HUDEP-2 (cell line): ENCODE data around the gene RAB40A.
"Not testable (repeated sequence)": the region's sequence is repeated elsewhere in the genome, so short reads cannot be mapped to it uniquely, and the experiment has no call there.

Experiments used
- DNase-seq, 76 experiments: peaks; one replicate each; lab custom pipeline; 2025; ENCODE audit not compliant: unreplicated experiment in 76 of 76; lab: John Stamatoyannopoulos, UW

Gene RAB40A

DNA sequence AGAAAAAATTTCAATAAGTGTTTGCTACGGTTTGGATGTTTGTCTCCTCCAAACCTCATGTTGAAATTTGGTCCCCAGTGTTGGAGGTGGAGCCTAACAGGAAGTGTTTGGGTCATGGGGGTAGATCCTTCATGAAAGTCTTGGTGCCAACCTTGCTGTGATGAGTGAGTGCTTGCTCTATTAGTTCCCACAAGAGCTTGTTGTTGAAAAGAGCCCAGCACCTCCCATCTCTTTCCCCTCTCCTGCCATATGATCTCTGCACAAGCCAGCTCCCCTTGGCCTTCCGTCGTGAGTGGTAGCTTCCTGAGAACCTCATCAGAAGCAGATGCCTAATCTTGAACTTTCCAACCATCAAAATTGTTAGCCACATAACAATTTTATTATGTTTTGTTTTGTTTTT is 10.3 kb upstream of the RAB40A start:
- DNase-seq = no peak

DNA sequence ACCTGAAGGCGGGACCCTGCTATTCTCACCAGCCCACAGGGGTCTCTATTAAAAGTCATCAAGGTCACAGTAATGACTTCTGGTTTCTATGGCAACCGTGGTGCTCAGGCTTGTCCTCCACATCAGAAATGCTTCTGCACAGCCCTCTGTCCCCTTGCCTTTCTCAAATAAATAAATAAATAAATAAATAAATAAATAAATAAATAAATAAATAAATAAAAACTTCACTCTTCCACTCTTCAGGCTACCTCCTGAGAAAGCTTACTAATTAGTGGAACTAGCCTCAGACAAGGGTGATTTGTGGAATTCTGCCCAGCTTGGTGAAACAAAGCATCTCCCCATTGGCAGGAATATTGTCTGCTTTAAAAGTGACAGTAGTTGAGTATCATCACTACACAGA is 5.5 kb upstream of the RAB40A start:
- no peak for DNase-seq

DNA sequence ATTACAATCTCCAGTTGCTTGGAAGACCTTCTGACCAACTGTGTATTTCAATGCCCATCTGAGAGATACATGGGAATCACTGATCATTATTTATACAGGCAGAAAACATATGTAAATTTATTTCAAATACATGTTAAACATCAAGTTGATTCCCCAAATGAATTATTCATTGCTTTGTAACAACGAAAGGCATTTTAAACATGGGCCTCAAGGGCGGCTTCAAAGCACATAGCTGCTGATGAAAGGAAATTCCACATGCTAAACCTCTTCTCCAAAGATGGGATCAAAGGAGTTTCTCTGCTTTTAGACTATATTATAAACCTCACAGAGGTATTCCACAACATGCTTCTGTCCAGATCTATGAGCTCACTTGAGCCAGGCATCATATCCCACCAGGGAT is 4.3 kb upstream of the RAB40A start:
- DNase-seq = no peak

DNA sequence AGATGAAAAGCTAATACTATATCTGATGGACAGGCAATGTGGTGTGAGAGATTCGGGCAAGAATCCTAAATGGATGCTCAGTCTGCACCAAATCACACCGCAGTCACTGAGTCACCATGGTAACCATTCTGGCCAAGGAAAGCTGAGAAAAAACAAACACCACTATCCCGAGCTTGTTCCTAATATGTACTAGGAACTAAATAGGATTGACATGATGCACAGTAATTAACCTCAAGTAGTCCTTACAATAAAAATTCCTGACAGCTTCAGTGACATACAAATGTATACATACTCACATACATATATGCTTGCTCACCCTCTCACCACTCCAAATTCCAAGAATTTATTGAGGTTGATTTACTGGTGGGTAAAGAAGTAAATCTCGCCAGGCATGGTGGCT is 1.1 kb upstream of the RAB40A start:
- DNase-seq = no peak

DNA sequence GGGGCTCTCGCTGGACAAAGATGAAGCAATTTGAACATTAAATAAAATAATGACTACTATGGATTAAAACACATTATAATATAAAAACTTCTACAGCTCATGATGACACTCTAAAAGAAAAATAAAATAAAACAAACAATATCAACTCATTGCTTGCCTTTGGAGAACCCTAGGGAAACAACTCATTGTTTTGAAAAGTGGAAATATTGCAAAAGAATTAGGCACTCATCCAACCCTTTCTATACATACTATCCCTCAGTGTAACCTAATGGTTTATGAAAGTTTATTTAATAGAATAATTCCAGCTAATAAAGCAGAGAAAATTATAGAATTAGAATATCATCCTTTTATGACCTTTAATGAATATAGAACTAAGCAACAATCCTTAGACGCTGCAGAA is 718 bp downstream of the RAB40A start:
- no peak for DNase-seq

DNA sequence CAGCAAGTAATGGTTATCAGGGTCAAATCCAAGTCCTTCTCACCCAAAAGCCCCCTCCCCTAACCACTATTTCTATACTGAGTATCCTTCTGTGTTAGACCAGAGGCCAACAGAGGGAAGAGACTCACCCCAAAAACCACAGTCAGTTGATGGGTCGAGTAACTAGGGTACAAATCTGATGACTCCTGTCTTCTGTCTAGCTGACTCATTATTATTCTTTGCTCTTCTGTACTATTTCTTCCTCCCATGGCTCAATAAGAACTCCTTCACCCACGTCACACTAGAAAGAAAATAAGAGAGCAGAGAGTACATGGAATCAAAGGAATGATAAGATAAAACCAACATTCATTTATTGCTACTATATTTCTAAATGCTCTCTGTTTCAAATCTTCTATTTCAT is 2.0 kb downstream of the RAB40A start:
- no peak for DNase-seq

DNA sequence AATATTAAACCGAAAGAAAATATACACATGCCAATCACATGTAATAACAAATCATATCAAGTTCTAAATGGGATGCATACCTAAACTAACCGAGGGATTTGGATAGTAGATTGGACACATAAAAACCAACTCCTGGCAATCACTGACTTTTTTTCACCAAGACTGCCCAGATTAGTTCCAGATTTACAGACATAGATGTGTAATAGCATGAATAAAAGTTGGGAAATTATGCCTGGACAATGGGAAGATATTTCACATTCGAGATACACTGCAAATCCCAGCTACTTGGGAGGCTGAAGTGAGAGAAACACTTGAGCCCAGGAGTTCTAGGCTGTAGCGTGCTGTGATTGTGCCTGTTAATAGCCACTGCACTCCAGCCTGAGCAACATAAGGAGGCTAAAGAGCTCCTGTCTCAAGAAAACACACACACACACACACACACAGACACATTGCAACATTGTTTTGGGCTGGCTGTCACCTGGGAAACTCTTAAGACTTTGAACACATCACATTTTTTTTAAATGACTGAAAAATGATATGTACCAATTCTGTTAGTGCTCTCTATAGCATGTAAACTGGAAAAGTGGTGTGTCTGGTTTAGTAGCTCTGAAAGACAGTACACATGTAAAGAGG is 5.7 kb downstream of the RAB40A start:
- DNase-seq = no peak

DNA sequence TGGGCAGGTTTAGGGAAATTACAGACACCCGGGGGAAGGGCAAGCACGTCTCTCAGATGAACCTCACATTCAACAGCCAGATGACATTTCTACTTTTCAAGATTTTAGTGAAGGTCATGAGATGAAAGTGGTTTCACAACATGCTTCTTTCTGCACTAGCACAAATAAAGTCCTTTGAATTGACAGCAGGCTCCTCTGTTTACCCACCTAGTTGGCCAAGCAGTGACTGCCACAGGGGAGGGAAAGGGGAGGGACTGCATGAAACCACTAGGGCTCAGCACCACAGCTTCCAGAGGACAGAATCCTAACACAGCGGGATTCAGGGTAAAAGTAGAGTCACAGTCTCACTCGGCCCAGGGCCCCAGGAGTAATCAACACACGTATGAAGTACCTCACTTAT is 6.2 kb downstream of the RAB40A start:
- DNase-seq = no peak

DNA sequence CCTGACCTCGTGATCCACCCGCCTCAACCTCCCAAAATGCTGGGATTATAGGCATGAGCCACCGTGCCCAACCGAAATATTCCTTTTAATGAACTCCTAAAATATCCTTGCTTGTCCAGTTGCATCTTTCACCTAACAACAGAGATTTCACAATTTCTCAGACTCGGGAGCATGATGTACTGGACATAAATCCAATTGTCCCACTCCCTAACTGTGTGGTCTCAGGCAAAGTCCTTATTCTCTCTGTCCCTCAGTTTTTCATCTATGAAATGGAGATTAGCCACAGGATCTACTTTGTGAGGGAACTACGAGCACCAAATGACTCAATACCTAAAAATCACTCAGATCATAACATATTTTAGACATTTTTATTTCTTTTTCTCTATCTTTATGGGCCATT is 9.3 kb downstream of the RAB40A start:
- no peak for DNase-seq

DNA sequence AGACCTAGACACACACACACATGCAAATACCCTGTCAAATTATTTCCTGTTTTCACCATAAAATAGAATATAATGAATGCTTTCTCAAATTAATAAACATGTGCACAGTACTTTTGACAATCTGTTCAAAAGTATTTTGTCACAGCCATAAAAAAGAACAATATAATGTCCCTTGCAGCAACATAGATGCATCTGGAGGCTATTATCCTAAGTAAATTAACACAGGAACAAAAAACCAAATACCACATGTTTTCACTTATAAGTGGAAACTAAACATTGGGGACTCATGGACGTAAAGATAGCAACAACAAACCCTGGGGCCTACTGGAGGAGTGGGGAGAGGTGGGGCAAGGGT is 15.5 kb downstream of the RAB40A start:
- DNase-seq = no peak

DNA sequence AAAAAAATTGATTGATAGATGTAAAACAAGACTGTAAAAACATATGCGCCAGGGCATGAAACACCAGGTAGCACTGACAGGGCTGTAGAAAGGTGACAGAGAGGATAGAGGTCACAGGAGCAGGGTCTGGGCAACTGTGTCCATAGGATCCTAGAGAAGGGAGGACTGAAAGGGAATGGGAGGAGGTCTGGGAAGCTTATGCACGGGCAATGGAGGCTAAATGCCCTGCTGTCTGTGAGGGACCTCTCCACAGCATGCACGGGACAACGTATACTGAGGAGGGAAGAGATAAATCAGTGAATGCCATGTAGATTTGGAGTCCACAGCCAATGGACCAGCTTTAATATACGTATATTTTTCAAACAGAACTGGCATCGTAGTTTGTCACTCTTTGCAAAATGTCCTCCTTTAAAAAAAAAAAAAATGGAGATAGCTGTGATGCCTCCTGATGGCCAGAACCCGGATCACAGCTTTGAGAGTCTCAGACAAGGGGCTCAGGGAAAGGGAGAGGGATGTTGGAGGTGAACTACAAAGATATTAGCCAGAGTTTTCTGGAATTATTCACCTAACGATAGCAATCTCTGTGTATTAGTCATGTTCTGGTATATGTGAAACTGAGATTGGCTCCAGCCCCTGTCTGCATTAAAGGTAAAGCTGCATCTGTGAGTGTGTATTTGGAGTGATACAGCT is 16.0 kb downstream of the RAB40A start:
- no peak for DNase-seq

DNA sequence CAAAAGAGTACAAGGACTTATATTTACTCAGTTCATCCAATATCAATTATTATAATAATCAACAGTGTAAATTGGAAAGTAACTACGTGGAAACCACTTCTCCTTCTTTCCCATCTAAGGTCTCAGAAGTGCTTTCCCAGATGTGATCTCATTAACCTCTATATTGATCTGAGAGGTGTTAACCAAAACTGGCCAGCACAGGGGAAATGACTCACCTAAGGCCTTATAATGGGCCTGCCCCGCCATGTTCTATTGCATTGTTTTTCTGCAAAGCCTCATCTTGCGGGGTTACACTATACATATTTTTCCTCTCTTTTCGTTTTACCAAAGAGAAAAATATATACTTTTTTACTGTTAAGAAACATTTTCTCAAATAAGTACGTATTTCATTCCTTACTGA is 20.5 kb downstream of the RAB40A start:
- DNase-seq = no peak

DNA sequence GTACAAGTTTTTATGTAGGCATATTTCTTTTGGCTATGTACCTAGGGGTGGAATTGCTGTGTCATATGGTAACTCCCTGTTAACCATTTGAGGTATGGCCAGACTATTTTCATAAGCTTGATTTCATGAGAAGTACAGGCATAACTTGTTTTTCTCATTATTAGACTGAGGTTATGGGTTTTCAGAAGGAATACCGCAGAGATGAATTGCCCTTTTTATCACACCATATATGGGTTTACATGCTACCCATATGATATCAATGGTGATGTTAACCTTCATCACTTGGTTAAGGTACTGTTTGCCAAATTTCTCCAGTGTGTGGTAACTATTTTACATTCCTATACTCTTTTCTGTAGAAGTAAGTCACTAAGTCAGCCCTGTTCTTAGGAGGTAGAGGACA is 23.5 kb downstream of the RAB40A start:
- no peak for DNase-seq

DNA sequence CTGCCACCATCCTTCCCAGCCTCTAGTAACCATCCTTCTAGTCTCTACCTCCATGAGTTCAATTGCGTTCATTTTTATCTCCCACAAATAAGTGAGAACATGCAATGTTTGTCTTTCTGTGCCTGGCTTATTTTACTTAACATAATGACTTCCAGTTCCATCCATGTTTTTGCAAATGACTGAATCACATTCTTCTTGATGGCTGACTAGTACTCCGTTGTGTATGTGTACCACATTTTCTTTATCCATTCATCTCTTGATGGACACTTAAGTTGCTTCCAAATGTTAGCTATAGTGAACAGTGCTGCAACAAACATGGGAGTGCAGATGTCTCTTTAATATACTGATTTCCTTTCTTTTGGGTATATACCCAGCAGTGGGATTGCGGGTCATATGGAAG is 25.7 kb downstream of the RAB40A start:
- not testable (repeated sequence) for DNase-seq

DNA sequence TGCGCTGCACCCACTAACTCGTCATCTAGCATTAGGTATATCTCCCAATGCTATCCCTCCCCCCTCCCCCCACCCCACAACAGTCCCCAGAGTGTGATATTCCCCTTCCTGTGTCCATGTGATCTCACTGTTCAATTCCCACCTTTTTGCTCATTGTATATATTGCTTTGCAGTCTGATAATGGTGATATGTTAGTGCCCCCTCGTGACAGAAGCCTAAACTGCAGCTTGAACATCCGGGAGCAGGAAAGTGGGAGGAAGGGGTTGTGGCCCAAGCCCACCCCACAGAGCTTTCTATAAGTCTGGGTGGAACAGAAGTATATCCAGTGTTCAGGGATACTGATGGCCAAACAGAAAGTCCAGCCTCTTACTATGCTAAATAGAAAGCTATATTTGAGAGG is 29.6 kb downstream of the RAB40A start:
- DNase-seq = peak in 38 of 76 experiments; percentile 0 to 40 (median 6)

DNA sequence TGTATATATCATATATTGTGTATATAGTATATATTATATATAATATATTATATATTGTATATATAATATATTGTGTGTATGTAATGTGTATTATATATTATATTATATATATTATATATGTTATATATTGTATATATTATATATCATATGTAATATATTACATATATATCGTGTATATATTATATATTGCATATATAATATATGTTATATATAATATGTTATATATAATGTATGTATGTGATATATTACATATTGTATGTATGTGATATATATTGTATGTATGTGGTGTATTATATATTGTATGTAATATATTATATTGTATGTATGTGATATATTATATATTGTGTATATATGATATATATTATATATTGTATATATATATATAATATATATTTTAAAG is 30.5 kb downstream of the RAB40A start:
- DNase-seq = no peak

DNA sequence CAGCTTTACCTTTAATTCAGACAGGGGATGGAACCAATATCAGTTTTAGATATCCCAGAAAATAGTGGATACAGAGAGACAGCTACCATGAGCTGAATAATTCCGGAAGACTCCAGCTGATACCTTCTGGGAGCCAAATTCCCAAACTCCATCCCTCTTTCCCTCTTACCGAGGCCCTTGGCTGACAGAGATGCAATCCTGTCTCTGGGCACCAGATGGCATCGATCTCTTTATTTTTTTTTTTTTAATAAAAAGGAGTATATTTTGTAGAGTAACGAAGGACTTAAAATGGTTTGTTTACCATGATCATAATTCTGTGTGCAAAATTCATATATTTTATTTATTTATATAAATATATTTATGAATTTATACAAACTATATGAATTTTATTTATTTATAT is 31.0 kb downstream of the RAB40A start:
- DNase-seq = peak in 1 of 76 experiments; percentile 1

DNA sequence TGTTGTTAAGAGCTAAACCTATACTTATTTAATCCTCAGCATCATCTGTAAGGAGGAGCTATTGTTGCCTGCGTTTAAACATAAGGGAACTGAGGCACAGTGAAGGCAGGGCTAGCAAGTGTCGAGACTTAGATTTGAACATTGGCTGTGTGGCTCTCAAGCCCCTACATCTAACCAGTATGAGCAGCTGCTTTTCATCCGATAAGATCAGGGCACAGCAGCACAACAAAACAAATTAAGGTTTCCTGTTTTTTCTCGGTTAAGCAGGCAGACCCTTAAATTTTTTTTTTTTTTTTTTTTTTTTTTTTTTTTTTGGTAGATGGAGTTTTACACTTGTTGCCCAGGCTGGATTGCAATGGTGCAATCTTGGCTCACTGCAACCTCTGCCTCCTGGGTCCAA is 35.6 kb downstream of the RAB40A start:
- DNase-seq = no peak

DNA sequence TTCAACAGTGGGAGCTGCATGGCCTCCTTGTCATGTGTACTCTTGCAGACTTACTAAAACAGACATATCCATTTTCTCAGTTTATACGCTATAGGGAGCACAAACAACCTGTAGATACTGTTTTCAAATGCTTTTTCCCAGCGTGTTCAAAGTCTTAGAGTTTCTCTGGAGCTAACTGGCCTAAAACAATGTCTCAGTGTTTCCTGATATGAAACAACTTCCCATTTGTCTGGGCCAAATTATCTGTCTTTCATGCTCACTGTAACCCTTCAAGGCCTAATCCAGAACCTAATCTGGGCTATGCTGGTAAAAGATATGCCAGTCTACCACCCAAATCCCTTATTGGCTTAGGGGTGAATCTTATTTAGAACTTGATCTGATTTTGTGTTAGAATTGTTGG is 38.8 kb downstream of the RAB40A start:
- DNase-seq = peak in 2 of 76 experiments; percentile 0 to 14

DNA sequence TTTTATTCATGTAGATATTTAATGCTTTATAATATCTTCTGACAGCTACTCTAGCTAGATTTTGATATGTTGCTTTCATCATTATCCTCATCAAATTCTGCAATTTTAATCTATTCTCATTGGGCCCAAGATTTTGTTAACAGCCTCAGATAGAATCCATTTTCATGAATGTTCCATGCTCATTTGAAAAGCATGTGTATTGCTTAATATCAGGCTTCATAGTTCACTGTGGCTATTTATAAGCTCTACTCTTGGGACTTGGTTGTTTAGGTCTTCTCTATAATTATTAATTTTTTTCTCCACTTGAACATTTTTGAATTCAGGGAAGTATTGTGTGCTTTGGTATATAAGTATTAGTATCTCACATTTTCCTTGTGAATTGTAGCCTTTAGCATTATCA is 41.8 kb downstream of the RAB40A start:
- DNase-seq = no peak

DNA sequence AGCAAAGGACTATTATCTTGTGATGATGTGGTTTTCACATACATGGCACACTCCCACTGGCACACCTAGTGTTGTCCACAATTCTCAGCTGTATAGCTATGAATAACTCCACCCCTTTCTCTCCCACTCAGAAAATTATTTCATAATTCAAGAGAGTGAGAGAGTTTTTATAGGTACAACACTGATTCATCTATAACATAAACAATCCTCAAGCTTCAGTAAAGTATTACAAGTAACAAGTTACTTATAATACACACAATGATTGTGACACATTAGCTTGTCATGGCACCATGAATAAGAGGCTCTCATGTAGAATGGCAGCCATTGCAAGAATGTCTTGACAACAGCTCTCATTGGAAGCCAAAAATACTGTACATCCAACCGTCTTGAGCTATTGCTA is 43.9 kb downstream of the RAB40A start:
- DNase-seq = no peak

DNA sequence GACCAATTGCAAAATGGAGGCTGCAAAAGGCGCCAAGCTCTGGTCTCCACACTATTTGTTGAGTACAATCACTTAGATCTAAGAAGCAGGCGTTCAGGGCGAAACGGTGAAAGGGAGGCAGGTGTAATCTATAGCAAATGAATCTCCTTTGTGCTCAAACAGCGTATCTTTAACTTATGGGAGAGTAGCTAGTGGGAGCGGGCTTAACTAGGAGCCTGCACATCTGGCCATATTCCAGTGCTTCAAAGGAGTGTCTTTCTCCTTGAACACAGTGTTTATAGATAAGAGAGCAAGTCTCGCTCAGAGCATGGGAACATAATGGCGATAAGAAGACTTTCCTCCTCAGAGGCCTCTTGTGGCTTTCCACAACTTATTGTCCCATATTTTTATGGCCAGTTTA is 49.3 kb downstream of the RAB40A start:
- peak in 65 of 76 experiments; percentile 0 to 73 (median 17) for DNase-seq

DNA sequence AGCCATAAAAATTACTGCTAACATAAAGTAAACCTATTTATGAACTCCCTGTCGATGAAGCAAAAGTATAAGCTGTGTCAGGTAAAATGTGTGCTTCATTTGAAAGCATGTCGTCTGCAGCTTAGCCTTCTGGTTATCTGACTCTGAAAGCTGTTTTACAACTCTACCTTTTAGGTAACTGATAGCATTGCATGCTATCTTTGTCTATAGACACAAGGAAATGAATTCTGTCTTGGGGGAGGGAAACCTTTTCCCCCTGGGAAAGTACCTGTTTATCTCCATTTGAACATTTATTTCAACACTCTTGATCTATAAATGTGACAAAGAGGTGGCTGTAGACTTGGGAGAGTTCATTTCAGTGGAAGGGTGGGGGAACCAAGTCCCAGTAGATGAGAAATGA is 51.4 kb downstream of the RAB40A start:
- DNase-seq = peak in 3 of 76 experiments; percentile 1 to 7 (median 1)
